Upper lobe of left lung (tissue), 4 donors: ENCODE measurements around the gene RTL10.

ENCODE experiments used
- EP300 ChIP-seq, 4 donors: sonication (generic); formaldehyde crosslinking; IDR thresholded peaks; one replicate each; pipeline ENCODE4 v1.5.1; 2017; ENCODE audit warnings: antibody characterized with exemption in 4 of 4, control low read depth in 2 of 4
- POLR2A ChIP-seq, 4 donors: fragments of 450-650 bp; IDR thresholded peaks; one replicate each; pipeline ENCODE4 v1.5.1; 2016 to 2017; ENCODE audit warnings: antibody characterized with exemption in 4 of 4, mild to moderate bottlenecking in 2 of 4
- TF ChIP-seq, protein P1 (sequence below), 6 experiments: fragments of 450-650 bp in 4 of 6; fragments of 200-600 bp in 2 of 6; sonication (generic) in 2 of 6; IDR thresholded peaks; one replicate each; pipeline ENCODE4 v1.5.1; 2016 to 2019; ENCODE audit warnings: antibody characterized with exemption in 6 of 6

DNA sequence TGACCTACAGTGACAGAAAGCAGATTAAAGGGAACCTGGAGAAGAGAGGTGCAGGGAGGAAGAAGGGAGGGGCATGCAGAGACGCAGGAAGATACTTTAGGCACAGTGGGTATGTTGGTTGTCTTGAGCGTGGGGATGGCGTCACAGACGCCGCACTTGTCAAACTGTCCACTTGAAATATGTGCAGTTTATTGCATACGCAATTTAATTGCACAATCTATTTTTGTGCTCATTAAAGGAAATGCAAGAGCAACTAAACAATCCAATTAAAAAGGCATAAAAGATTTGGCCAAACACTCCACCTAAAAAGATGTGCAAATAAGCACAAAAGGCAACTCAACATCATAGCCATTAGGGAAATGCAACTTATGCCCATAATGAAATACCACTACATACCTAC lies 16.8 kb downstream of the RTL10 start:
- TF ChIP-seq, protein P1, sequence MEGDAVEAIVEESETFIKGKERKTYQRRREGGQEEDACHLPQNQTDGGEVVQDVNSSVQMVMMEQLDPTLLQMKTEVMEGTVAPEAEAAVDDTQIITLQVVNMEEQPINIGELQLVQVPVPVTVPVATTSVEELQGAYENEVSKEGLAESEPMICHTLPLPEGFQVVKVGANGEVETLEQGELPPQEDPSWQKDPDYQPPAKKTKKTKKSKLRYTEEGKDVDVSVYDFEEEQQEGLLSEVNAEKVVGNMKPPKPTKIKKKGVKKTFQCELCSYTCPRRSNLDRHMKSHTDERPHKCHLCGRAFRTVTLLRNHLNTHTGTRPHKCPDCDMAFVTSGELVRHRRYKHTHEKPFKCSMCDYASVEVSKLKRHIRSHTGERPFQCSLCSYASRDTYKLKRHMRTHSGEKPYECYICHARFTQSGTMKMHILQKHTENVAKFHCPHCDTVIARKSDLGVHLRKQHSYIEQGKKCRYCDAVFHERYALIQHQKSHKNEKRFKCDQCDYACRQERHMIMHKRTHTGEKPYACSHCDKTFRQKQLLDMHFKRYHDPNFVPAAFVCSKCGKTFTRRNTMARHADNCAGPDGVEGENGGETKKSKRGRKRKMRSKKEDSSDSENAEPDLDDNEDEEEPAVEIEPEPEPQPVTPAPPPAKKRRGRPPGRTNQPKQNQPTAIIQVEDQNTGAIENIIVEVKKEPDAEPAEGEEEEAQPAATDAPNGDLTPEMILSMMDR (IDR thresholded peaks at IDR 0.05): no peak
- TF ChIP-seq EP300 (IDR thresholded peaks at IDR 0.05): no peak
- no peak for TF ChIP-seq POLR2A (IDR thresholded peaks at IDR 0.05)
